Fibroblast of lung (primary cell): ENCODE measurements around the gene PGM2L1.

Experiments
- EZH2 ChIP-seq: IDR thresholded peaks from 2 replicates; pipeline ENCODE4 v1.5.1; 2012; ENCODE audit warnings: low read length, control low read depth, mild to moderate bottlenecking; ENCODE audit errors: missing control alignments
- TF ChIP-seq, protein P1 (sequence below), 2 donors: IDR thresholded peaks in 1 of 2; conservative IDR thresholded peaks in 1 of 2; 1 replicate in 1 of 2; 2 replicates in 1 of 2; pipeline ENCODE4 v1.5.1; 2011 to 2012; ENCODE audit warnings: low read length in 2 of 2, control low read depth in 1 of 2, inconsistent platforms in 1 of 2, low read depth in 1 of 2, mild to moderate bottlenecking in 1 of 2

- TF ChIP-seq, protein P1, sequence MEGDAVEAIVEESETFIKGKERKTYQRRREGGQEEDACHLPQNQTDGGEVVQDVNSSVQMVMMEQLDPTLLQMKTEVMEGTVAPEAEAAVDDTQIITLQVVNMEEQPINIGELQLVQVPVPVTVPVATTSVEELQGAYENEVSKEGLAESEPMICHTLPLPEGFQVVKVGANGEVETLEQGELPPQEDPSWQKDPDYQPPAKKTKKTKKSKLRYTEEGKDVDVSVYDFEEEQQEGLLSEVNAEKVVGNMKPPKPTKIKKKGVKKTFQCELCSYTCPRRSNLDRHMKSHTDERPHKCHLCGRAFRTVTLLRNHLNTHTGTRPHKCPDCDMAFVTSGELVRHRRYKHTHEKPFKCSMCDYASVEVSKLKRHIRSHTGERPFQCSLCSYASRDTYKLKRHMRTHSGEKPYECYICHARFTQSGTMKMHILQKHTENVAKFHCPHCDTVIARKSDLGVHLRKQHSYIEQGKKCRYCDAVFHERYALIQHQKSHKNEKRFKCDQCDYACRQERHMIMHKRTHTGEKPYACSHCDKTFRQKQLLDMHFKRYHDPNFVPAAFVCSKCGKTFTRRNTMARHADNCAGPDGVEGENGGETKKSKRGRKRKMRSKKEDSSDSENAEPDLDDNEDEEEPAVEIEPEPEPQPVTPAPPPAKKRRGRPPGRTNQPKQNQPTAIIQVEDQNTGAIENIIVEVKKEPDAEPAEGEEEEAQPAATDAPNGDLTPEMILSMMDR (conservative IDR thresholded peaks at IDR 0.05 in 1 of 2, IDR thresholded peaks at IDR 0.05 in 1 of 2; ENCODE audit: low read depth in 1 of 2, low read length in 2 of 2): no peak
- no peak for TF ChIP-seq EZH2
Observed at GRCh38 chr11:74330075-74330858, 68.0 kb downstream of the PGM2L1 start.
